ENCODE results near the gene RRP1B.
A peak's percentile ranks its signal among the peaks of the same experiment; 100 is the strongest.
"Not testable (repeated sequence)": the region's sequence is repeated elsewhere in the genome, so short reads cannot be mapped to it uniquely, and the experiment has no call there.

Gene RRP1B

DNA sequence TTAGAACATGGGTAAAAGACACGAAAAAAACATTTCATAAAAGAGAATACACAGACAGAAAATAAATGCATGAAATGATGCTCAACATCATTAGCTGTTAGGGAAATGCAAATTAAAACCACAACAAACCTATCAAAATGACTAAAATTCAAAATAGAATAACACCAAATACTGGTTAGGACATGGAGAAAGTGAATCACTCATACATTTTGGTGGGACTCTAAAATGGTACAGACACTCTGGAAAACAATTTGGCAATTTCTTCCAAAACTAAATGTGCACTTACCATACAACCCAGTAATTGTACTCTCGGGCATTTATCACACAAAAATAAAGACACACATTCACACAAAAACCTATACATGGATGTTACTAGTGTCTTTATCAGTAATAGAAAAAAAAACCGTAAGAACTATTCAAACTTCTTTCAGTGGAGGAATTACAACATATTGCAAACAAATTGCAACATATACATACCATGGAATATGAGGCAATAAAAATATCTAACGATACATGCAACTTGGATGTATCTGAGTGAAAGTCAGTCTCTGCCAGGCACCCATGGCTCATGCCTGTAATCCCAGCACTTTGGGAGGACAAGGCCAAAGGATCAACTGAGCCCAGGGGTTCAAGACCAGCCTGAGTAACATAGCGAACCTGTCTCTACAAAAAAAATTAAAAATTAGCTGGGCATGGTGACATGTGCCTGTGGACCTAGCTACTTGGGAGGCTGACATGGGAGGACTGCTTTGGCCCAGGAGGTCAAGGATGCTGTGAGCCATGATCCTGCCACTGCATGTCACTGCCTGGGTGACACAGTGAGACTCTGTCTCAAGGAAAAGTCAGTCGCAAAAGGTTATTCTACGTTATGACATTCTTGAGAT, 19.6 kb upstream of the RRP1B start:
- DNase-seq (ENCODE audit: low read depth): no peak

DNA sequence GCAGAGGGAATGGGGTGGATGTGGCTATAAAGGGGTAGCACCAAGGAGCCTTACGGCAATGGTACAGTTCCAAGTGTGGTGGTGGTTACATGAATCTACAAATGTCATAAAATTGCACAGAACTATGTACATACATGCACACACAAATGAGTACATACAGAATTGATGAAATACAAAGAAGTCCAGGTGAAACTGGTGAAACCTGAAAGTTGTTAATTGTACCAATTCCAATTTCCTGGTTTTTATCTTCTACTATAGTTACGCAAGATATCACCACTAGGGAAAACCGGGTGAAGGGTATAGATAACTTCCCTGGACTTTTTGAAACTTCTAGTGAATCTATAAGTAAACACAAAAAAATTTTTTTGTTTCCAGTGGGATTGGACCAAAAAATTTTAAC, 19.0 kb upstream of the RRP1B start:
- no peak for DNase-seq (ENCODE audit: low read depth)

DNA sequence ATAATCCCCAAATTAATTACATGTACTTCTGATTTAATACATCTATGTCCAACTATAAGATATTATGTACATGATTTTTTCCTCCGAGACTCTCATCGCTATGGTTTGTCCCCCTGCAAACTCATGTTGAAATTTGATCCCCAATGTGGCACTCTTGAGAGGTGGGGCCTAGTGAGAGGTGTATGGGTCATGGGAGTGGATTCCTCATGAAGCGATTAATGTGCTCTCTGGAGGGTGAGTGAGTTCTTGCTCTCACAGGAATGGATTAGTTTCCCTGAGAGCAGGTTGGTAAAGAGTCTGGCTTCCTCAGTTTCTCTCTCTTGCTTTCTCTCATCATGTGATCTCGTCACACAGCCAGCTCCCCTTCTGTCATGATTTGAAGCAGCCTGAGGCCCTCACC, 16.2 kb upstream of the RRP1B start:
- no peak for DNase-seq (ENCODE audit: low read depth)

DNA sequence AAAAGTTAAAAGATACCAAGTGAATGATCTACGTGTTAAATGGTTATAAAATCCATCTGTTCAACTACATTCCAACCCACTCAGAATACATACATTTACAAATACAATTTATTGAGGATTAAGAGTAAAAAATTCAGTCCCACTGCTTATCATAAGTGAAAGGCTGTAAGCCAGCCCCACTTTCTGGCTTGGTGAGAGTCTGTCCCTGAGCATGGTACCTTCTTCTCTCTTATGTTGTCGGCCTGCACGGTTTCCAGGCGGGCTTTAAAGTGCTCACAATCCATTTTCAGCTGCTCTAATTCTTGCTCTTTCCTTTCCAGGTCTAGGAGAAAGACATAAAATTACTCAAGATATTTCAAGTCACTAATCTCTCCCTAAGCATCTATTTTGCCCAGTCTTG, 15.3 kb upstream of the RRP1B start:
- DNase-seq (ENCODE audit: low read depth): no peak

DNA sequence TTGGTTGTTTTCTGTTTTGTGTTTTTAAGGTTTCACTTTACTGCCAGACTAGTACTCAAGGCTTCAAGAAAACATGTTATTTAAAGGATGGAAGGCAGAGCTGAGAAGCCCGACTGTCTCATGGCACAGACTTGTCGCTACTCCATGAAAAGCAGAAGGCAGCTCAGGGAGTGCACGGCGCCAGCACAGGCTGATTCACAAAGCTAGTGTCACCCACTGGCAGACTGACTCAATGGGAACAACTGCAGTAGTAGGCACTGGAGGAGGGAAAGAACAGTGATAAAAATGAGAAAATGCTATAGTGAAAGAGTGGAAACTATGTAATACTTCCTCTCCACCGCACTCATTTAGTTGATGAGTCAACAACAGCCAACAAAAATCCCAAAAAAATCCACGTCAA, 14.8 kb upstream of the RRP1B start:
- DNase-seq (ENCODE audit: low read depth): no peak

DNA sequence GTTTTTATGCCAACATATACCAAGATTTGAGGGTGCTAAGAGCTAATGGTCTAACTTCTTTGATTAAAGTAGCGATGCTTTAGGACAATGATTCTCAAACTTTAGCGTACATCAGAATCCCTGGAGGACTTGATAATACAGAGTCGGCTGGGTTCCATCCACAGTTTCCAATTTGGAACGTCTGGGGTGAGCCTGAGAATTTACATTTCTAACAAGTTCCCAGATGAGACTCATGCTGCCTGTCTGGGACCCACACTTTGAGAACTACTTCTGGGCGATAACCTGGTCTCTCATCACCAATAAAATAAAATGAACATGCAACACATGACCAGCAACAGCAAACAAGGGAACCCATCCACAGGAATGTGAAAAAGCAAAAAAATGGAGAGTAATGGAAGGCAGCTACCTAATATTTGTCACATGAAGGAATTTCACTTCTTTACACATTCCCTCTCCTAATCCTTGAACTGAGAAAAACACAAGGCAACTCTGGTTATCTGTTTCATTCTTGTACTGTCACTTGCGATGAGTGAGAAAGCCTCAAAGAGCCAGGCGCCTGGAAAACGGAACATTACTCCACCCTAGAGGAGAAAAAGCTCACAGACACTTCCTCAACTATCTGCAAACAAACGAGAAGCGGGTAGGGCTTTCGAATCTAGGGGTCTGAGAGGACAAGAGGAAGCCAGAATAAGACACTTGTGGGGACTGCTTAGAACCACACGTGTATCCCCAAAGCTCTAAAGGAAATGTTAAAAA, 14.0 kb upstream of the RRP1B start:
- no peak for DNase-seq (ENCODE audit: low read depth)

DNA sequence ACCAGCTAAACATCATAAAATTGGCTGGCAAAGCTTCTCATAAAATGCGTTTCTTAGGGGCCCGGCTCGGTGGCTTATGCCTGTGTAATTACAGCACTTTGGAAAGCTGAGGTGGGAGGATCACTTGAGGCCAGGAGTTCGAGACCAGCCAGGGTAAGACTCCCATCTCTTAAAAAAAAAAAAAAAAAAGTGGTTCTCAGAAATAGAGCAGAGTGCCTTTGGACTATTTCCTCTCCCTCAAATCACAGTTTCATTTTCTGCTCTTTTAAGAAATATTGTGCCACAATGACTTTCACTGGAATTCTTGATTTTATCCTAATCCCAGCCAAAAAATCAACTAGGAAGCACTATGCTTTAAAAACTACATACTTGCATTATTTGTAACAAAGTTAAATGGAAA, 13.4 kb upstream of the RRP1B start:
- DNase-seq (ENCODE audit: low read depth): no peak

DNA sequence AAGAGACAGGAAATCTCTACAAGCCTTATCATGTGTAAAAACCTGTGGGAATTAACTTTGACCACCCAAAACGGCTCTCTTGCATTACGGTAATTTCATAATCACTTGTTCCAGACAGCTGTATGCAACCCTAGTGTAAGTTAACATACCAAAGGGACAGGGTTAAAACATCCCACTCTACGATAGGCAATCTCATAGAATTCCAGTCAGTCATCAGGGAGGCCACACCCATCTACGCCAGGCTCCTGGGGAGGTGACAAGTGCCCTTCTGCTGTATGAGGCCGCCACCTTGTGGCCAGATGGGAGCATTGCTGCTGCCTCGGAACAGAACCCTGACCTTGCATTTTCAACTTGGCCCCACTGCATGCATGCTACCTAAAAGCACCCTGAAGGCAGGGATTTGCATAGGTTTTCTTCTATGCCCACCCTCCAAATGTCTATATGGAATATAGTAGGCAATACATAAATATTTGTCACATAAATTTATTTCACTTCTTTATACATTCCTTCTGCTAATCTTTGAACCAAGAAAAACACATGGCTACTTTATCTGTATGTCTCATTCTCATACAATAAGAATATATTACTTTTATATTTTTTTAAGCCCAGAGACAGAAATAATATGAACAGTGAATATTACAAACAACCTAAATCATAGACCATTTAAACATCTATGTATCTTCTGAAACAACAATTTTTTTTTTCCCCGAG, 12.7 kb upstream of the RRP1B start:
- DNase-seq (ENCODE audit: low read depth): peak; percentile 73

DNA sequence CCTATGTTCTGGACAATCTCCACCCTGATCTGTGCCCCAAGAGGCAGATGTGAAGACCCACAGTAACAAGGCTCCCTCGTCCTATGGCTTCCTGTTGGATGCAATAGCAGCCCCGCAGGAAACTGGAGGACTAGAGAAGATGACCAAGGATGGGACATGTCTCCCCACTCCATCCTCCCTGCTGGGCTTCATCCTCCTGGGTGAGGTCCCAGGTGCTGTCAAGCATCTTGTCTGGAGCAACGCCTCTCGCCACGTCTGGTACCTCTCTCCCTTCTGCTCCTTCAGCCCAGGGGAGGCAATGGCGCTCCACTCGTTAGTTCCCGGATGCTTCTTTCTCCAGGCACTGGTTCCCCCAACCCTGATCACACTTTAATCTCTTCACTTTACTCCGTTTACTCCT, 11.2 kb upstream of the RRP1B start:
- no peak for DNase-seq (ENCODE audit: low read depth)

DNA sequence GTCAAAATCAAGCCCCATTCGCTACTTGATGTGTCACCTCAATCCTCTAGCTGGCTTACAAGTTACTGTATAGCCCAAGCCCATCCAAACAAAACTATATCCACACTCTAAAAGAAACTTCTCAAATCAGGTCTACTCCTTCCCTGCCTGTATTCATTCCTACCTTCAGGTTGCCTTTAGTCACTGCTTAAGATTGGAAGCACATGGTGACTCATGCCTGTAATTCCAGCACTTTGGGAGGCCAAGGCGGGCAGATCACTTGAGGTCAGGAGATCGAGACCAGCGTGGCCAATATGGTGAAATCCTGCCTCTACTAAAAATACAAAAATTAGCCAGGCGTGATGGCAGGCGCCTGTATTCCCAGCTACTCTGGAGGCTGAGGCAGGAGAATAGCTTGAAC, 7.4 kb upstream of the RRP1B start:
- not testable (repeated sequence) for DNase-seq (ENCODE audit: low read depth)

DNA sequence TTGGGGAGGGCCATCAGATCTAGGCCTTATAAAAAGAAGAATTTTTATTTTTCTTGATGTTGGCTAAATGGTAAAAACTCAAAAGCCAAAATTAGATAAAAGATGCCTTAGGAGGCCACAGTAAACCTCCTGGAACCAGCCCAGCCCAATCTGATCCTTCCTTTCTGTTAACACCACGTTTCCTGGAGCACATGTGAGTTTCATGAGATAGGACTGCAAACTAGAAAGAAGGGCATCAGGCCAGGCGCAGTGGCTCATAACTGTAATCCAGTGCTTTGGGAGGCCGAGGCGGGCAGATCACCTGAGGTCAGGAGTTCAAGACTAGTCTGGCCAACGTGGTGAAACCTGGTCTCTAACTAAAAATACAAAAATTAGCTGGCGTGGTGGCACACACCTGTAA, 6.7 kb upstream of the RRP1B start:
- no peak for DNase-seq (ENCODE audit: low read depth)

DNA sequence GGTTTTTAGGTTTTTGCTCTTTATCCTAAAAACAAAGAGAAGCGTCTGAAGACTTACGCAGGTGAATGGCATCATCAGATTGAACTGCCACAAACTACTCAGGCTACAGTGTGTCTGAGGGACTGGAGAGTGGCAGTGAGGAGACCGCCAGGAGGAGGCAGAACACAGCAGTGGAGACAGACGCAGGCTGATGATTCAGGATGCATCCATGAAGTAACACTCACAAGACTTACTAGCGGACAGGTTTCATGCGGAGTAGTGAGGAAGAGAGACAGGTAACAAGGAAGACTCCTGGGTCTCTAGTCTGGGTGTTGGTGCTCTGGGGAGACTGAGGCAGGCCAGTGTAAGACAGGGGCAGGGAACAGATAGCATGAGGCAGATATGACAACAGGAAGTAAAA, 5.7 kb upstream of the RRP1B start:
- DNase-seq (ENCODE audit: low read depth): no peak

DNA sequence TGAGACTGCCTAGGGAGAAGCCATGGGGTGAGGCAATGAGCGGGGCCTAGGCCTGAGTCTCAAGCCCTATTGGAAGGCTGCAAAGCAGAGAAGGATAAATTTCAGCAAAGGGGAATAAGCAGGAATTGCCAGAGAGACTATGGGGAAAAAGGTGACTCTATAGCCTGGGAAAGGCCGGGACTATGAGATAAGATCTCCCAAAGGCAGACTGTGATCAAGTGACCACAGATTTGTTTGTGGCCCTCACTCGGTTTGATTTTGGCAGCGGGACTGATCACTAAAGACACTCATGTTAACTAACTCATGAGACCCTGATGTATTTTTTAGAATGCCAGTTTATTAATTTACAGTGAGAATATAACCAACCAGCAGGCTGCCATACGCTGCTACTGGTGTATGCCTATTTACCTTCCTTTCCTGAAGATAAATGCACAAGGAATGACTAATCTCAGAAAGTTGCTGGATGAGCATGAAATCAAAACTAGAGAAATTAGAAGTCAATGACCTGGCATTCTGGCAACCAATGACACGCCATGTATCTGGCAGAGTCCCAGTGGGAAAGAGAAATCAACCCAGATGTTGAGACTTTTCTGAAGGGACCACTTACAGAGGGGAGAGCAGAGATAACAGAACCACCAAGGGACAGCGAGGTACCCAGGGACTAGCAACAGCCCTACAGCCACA, 4.4 kb upstream of the RRP1B start:
- DNase-seq (ENCODE audit: low read depth): no peak

DNA sequence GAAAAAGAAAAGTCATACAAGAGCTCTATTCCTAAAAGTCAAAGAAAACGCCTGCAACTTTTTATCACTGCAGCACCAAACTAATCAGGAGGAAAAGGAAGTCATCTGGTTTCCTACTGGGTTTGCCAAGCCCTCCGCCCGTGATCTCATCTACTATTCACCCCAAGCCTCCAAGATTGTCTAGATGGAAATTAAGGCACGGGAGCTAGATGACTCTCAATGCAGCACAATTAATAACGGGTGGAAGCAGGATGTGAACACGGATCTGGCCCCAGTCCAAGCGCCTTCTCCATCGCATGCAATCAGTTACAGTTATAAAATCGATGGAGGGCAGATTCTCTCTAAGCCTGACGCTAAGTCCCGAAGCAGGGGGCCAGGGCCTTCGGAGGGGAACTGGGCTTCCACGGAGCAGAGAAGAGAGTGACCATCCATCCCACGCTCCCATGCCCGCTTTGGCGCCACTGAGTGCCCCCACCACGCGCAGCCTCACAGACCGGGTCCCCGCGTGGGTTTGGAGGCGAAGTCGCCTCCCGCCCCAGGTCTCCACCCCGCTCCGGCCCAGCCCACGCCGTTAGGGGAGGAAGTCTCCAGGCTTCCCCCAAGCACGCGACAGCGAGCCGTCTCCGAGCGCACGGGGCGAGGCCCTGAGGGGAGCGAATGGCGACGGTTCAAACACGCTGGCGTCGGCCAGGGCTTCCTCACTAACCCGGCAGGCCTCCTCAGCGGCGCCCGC, 1.8 kb upstream of the RRP1B start:
- DNase-seq (ENCODE audit: low read depth): no peak

DNA sequence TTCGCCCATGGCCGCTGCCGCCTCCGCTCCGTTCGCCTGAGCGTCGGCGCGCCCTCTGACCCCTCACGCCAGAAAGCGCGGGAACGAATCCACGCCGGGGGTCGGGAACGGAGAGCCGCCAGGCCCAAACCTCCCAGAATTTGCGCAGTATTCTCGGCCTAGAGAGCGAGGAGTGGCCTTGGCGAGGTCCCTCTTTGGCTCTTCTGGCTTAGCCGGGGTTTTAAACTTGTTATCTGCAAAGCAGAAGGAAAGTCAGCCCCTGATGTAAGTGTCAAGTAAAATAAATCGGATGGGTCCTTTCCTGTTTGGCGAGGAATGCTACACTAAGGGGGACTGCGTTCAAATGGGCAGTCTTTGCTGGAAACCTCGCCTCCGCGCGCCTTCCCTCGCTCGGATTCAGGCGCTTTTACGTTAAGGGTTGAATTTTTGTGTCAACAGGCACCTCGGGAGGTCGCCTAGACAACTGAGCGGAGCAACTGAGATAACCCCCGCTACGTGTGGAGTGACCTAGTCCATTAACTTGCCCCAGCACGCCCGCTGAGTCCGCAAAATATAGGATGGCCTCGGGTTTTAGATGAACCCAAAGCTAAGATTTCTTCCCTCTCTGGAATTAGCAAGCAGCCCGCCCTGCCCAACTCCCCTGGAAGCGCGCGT, 1.1 kb upstream of the RRP1B start:
- no peak for DNase-seq (ENCODE audit: low read depth)

DNA sequence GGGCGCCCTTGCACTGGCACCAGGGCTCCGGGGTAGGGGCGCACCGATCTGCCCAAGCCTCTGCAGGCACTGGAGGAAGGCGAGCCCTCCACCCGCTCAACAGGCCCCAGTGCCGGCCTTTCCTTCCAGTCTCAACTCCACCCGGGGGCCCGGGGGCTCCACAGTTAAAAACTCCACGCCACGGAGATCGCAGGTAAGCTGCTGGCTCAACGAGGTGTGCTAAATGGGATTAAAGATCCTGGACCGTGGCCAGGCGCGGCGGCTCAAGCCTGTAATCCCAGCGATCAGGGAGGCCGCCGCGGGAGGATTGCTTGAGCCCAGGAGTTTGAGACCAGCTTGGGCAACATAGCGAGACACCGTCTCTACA, 608 bp upstream of the RRP1B start:
- DNase-seq (ENCODE audit: low read depth): no peak

DNA sequence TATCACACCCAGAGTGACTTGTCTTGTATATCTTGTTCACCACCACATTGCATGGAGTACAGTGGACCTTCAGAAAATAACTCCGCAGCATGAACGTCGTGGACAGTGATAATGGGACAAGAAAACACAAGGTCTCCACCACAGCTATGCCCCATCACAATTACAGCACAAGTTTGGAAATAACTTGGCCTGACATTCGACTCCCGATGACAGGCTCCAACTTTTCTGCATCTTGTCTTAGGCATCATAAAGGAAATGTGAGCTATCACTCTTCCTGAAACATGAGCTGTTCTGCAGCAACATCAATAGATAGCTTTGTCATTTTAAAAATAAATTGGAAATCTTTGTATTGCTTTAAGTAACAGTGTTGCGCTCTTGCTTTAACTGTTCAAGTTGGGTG, 2.9 kb downstream of the RRP1B start:
- no peak for DNase-seq (ENCODE audit: low read depth)

DNA sequence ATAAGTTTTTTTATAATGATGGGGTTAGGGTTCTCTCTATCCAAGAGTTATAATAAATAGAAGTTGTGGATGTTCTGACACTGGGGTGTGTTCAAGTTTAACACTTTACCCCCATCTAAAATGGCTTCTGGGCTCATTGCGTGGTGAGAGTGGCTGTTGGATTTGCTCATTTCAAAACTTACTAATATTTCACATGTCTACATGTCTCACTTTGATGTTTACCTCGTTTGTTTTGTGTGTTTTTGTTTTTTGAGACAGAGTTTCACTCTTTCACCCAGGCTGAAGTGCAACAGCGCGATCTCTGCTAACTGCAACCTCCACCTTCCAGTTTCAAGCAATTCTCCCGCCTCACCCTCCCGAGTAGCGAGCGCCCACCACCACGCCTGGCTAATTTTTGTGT, 3.7 kb downstream of the RRP1B start:
- no peak for DNase-seq (ENCODE audit: low read depth)

DNA sequence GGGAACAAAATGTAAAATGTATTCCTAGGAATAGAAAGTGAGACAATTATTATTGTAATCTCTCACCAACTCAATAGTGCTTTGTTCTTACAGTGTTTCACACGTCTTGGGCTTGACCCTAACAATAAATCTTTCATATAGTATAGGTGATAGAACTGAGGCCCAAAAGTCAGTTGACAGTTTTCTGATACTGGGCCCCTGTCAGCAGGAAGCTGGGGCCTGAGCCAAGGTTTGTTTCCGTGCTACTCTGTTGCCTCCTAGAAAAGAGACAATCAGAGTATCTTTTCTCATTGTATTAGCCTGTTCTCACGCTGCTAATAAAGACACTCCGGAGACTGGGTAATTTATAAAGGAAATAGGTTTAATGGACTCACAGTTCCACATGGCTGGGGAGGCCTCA, 5.0 kb downstream of the RRP1B start:
- DNase-seq (ENCODE audit: low read depth): no peak

DNA sequence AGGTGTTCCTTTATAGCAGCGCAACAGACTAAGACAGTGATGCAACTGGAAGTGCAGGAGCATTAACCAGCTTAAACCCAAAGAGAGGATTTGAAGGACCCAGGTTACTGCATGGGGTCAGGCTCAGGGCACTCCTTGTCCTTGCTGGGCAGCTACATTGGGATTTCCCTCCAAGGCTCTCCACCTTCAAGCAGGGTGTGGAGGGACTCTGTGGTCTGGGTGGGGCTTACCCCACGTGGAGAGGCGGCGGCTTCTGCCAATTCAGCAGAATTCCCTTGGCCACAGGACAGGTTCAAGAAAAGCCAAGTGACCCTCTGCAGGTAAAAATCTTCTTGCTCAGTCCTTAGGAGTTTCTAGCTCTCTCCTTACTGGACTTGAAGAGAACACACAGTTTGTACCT, 6.5 kb downstream of the RRP1B start:
- no peak for DNase-seq (ENCODE audit: low read depth)

DNA sequence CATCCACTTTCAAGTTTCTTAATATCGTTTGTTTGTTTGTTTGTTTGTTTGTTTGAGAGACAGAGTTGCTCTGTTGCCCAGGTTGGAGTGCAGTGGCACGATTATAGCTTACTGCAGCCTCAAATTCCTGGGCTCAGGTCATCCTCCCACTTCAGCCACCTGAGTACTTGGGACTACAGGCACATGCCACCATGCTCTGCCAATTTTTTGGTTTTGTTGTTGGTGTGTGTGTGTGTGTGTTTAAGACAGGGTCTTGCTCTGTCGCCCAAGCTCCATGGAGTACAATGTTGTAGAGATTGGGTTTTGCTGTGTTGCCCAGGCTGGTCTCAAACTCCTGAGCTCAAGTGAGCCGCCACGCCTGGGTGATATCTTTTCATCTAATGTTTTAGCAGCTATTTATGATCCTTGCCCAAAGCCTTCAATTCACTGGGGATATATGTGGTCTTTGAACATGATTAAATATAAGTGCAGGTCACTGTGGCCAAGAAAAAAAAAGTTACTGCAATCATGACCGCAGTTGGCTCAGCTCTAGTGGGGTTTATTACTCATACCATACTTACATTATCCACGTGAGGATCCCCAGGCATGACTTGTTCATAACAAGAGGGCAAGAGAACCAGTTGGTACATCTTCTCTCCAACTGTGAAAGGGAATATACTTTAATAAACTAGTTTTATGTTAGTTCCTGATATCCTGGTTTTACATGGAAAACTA, 8.0 kb downstream of the RRP1B start:
- DNase-seq (ENCODE audit: low read depth): no peak

Data from stimulated activated CD8-positive, alpha-beta memory T cell treated with anti-CD3 and anti-CD28 coated beads, Interleukin-7, amount 100 ng/mL, for 24 hours (primary cell).